HL-60 (cell line): ENCODE results near the gene HSD11B2.

Experiments
- DNase-seq, 2 experiments: peaks; one replicate each; pipeline ENCODE4 v3.0.0-alpha.2; 2010 to 2020; ENCODE audit warnings: low read depth in 1 of 2, low spot score in 1 of 2
- H3K27ac ChIP-seq: fragments of 250-450 bp; sonication (Bioruptor Pico); replicated peaks from 2 replicates; pipeline ENCODE4 v1.5.1; 2020; ENCODE audit warnings: mild to moderate bottlenecking, moderate library complexity
- H3K27me3 ChIP-seq: fragments of 250-450 bp; sonication (Bioruptor Pico); 2 replicates; pipeline ENCODE4 v1.5.1; 2021; ENCODE audit warnings: mild to moderate bottlenecking, moderate library complexity; ENCODE audit not compliant: insufficient read depth, poor library complexity, severe bottlenecking
- H3K4me3 ChIP-seq: replicated peaks from 2 replicates; pipeline ENCODE4 v1.5.1; 2011; ENCODE audit warnings: mild to moderate bottlenecking, control low read depth, low read length; ENCODE audit not compliant: insufficient read depth
- GABPA ChIP-seq: IDR thresholded peaks from 2 replicates; pipeline ENCODE4 v1.6.1; 2012; ENCODE audit warnings: low read depth
- POLR2AphosphoS5 ChIP-seq: IDR thresholded peaks from 2 replicates; pipeline ENCODE4 v1.6.1; 2012; ENCODE audit warnings: low read depth
- REST ChIP-seq: IDR thresholded peaks from 2 replicates; pipeline ENCODE4 v1.6.1; 2012; ENCODE audit warnings: low read depth; ENCODE audit not compliant: insufficient replicate concordance
- SPI1 ChIP-seq: IDR thresholded peaks from 2 replicates; pipeline ENCODE4 v1.6.1; 2012; ENCODE audit warnings: low read depth, mild to moderate bottlenecking, borderline replicate concordance
- TF ChIP-seq, protein P1 (sequence below): IDR thresholded peaks from one replicate; pipeline ENCODE4 v1.5.1; 2011; ENCODE audit warnings: low read length, control low read depth, inconsistent platforms; ENCODE audit not compliant: insufficient read depth

The HSD11B2 gene

DNA sequence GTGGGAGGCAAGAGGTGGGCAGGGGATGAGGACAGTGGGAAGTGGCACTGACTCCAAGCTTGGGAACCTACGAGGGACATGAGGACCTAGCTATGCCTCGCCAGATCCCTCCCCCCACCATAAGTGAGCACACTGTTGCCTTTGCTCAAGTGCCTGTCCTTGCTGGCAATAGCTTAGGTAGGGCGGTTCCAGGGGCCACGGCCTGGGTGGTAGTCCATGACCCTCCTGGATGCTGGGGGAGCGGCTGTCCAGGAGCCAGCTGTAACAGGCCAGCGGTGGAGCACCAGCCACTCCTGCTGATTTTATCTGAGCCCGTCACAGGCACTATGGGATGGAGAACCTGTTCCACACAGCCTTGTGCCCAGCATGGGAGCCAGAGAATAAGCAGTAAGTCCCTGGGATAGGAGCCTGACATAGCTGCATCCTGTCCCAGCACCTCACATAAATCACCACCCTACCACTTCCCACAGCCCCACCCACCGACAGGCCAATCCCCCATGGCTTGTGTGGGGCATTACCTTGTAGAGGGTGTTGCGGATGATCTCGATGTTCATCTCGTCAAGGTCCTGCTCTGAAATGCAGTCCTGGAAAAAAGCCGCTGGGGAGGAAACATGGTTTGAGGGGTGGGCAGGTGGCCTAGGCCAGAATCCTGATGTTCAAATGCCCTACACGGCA is 11.8 kb downstream of the HSD11B2 start:
- no peak for DNase-seq
- Histone ChIP-seq H3K27ac (no peak overlapping the region), H3K27me3 (no peaks in the 10 kb centered on the region), H3K4me3 (no peak overlapping the region)
- TF ChIP-seq, protein P1, sequence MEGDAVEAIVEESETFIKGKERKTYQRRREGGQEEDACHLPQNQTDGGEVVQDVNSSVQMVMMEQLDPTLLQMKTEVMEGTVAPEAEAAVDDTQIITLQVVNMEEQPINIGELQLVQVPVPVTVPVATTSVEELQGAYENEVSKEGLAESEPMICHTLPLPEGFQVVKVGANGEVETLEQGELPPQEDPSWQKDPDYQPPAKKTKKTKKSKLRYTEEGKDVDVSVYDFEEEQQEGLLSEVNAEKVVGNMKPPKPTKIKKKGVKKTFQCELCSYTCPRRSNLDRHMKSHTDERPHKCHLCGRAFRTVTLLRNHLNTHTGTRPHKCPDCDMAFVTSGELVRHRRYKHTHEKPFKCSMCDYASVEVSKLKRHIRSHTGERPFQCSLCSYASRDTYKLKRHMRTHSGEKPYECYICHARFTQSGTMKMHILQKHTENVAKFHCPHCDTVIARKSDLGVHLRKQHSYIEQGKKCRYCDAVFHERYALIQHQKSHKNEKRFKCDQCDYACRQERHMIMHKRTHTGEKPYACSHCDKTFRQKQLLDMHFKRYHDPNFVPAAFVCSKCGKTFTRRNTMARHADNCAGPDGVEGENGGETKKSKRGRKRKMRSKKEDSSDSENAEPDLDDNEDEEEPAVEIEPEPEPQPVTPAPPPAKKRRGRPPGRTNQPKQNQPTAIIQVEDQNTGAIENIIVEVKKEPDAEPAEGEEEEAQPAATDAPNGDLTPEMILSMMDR: no peak
- TF ChIP-seq POLR2AphosphoS5: no peak
- no peak for TF ChIP-seq SPI1
- TF ChIP-seq GABPA: no peak
- TF ChIP-seq REST: no peak

DNA sequence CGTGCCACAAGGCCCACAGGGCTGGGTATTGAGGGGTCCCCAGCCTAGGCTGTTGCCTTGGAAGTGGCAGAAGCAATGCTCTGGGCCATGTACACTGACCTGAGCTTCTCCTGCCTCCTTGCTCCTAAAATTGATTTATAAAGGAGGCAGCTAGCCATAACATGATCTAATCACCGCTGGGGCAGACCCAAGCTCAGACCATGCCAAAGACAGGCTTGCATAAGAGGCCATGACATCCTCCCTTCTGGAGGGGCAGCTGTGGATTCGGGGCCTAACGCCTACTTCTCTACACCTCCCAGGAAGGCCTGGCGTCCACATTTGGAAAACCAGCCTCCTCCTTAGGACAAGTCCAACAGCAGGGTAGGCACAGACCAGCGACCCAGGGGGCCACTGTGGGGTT is 12.3 kb downstream of the HSD11B2 start:
- no peaks in the 10 kb centered on the region for H3K27me3 ChIP-seq
- no peak overlapping the region for H3K4me3 ChIP-seq
- TF ChIP-seq REST (no peak), GABPA (no peak), POLR2AphosphoS5 (no peak), SPI1 (no peak)
- TF ChIP-seq, protein P1: no peak
- DNase-seq: no peak
- H3K27ac ChIP-seq: no peak overlapping the region

- TF ChIP-seq POLR2AphosphoS5 (no peak), SPI1 (no peak), GABPA (no peak), REST (no peak)
- TF ChIP-seq, protein P1: no peak
- H3K4me3 ChIP-seq: no peak overlapping the region
- DNase-seq: no peak
- H3K27me3 ChIP-seq: no peaks in the 10 kb centered on the region
- no peak overlapping the region for H3K27ac ChIP-seq
Observed at GRCh38 chr16:67444259-67445125, 13.6 kb downstream of the HSD11B2 start.
